Measurements from ENCODE around the gene ADAMTS2.

DNA sequence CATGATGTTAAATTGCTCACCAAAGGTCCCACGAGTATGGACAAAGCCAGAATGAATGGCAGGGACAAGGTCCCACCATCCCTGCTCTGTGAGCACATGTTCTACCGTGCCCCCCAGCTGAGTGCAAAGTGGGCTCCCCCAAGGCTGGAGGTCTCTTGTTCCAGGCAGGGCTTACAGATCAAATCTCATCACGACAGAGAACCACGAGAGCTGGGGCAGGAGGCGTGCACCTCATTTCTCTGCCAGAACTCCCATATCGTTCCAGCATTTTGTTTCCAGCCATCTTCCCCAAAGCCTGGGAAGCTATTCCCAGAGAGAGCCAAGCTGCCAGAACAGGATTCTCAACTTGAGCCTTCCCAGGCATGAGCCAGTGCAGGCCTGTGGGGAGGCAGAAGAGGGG is 176.6 kb downstream of the ADAMTS2 start:
- TF ChIP-seq, protein P1, sequence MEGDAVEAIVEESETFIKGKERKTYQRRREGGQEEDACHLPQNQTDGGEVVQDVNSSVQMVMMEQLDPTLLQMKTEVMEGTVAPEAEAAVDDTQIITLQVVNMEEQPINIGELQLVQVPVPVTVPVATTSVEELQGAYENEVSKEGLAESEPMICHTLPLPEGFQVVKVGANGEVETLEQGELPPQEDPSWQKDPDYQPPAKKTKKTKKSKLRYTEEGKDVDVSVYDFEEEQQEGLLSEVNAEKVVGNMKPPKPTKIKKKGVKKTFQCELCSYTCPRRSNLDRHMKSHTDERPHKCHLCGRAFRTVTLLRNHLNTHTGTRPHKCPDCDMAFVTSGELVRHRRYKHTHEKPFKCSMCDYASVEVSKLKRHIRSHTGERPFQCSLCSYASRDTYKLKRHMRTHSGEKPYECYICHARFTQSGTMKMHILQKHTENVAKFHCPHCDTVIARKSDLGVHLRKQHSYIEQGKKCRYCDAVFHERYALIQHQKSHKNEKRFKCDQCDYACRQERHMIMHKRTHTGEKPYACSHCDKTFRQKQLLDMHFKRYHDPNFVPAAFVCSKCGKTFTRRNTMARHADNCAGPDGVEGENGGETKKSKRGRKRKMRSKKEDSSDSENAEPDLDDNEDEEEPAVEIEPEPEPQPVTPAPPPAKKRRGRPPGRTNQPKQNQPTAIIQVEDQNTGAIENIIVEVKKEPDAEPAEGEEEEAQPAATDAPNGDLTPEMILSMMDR (IDR thresholded peaks at IDR 0.05; ENCODE audit: insufficient read depth, low read length, poor library complexity, severe bottlenecking): no peak
- no peak for TF ChIP-seq EZH2phosphoT487 (conservative IDR thresholded peaks at IDR 0.05; ENCODE audit: low read length)
